ENCODE data around the gene ADTRP. TPM values are rescaled to one million over a fixed set of nuclear protein-coding genes. Genes with fewer than 3 reads are reported as not detected.

The ADTRP gene
- total RNA-seq, 1 donor from 2014 or later = 3.4 TPM

DNA sequence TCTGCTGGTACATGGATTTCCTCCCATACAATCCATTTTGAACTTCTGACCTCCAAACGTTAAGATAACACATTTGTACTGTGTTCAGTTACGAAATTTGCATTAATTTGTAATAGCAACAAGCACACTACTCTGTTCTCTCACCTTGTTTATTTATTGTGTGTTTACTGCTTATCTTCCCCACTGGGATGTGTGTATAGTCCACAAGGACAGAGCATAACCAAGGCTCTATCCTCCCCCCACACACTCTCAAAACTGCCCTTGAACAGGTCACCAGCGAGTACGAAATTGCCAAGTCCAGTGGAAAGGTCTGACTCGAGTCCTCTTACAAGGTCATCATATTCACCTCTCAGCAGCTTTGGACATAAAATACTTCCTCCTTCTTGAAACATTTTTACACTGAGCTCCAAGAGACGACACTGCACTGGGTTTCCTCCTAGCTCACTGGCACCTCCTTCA is 18.6 kb downstream of the ADTRP start:
- H3K4me1 Mint-ChIP-seq = peaks cover 34% of the 10 kb centered on the region
- no peak overlapping the region for H3K27ac Mint-ChIP-seq
- no peaks in the 10 kb centered on the region for H3K27me3 Mint-ChIP-seq (ENCODE audit: low read depth)
- DNase-seq (ENCODE audit: low spot score in 2 of 2, unreplicated experiment in 2 of 2) = no peak
- no peaks in the 10 kb centered on the region for H3K36me3 Mint-ChIP-seq
- H3K4me3 Mint-ChIP-seq = no peak overlapping the region
- TF ChIP-seq CTCF (IDR thresholded peaks at IDR 0.05; ENCODE audit: unreplicated experiment) = no peak
- peaks cover 17% of the 10 kb centered on the region for H3K9me3 Mint-ChIP-seq

GRCh38 chr6:11758878-11759277 is 19.7 kb downstream of the ADTRP start:
- Mint-ChIP-seq H3K4me3 (no peak overlapping the region), H3K36me3 (no peaks in the 10 kb centered on the region), H3K9me3 (peaks cover 17% of the 10 kb centered on the region), H3K27me3 (ENCODE audit: low read depth) (no peaks in the 10 kb centered on the region), H3K27ac (no peak overlapping the region), H3K4me1 (peaks cover 26% of the 10 kb centered on the region)
- DNase-seq (ENCODE audit: low spot score in 2 of 2, unreplicated experiment in 2 of 2) = no peak
- TF ChIP-seq CTCF (IDR thresholded peaks at IDR 0.05; ENCODE audit: unreplicated experiment) = no peak

GRCh38 chr6:11756726-11757125 is 21.9 kb downstream of the ADTRP start:
- H3K4me1 Mint-ChIP-seq = peaks cover 5% of the 10 kb centered on the region
- peaks cover 17% of the 10 kb centered on the region for H3K9me3 Mint-ChIP-seq
- no peak for TF ChIP-seq CTCF (IDR thresholded peaks at IDR 0.05; ENCODE audit: unreplicated experiment)
- H3K27me3 Mint-ChIP-seq (ENCODE audit: low read depth) = no peaks in the 10 kb centered on the region
- no peak overlapping the region for H3K4me3 Mint-ChIP-seq
- H3K36me3 Mint-ChIP-seq = no peaks in the 10 kb centered on the region
- no peak overlapping the region for H3K27ac Mint-ChIP-seq
- no peak for DNase-seq (ENCODE audit: low spot score in 2 of 2, unreplicated experiment in 2 of 2)

DNA sequence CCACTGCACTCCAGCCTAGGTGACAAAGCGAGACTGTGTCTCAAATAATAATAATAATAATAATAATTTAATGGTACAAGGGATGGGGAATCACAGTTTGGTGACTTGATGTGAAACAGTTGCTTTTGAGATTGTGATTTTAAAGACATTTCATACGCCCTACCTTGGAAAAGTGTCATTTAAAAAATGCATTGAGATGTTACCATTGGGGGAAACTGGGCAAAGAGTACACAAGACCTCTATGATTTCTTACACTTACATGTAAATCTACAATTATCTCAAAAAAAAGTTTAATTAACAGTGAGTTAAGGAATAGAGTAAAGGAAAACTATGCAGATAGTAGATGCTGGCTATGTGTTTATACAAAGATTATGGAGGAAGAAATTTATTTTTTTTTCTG is 22.3 kb downstream of the ADTRP start:
- H3K4me3 Mint-ChIP-seq = no peak overlapping the region

DNA sequence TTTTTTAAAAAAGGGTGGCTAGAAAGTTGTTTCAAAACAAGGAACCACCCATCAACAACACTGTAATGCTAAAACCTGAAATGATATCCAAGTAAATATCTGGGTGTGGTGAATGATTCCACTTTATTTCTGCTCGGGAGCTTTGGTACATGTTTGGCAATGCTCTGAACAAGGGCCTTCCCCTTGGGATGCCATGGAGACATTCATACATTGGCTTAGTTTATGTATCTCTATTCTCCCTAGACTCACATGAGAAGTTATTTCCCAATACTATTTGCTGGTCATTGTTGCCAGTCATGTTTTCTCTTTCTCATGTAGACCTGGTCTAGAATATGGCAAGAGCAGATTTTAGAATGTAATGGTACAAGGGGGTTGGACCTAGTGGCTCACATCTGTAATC is 22.9 kb downstream of the ADTRP start:
- Mint-ChIP-seq H3K4me3 (no peak overlapping the region), H3K36me3 (no peaks in the 10 kb centered on the region), H3K9me3 (peaks cover 17% of the 10 kb centered on the region), H3K27ac (no peak overlapping the region), H3K27me3 (ENCODE audit: low read depth) (no peaks in the 10 kb centered on the region), H3K4me1 (peaks cover 4% of the 10 kb centered on the region)
- no peak for TF ChIP-seq CTCF (IDR thresholded peaks at IDR 0.05; ENCODE audit: unreplicated experiment)
- no peak for DNase-seq (ENCODE audit: low spot score in 2 of 2, unreplicated experiment in 2 of 2)

More for the DNA sequence above, 22.3 kb downstream of the ADTRP start:
- DNase-seq (ENCODE audit: low spot score in 2 of 2, unreplicated experiment in 2 of 2) = no peak
- no peak overlapping the region for H3K27ac Mint-ChIP-seq
- H3K9me3 Mint-ChIP-seq = peaks cover 17% of the 10 kb centered on the region
- no peaks in the 10 kb centered on the region for H3K27me3 Mint-ChIP-seq (ENCODE audit: low read depth)
- H3K36me3 Mint-ChIP-seq = no peaks in the 10 kb centered on the region
- no peak for TF ChIP-seq CTCF (IDR thresholded peaks at IDR 0.05; ENCODE audit: unreplicated experiment)
- H3K4me1 Mint-ChIP-seq = peaks cover 4% of the 10 kb centered on the region

All from mesothelial cell of epicardium (in vitro differentiated cells).